ENCODE data around the gene STK32C. TPM values are rescaled to one million over a fixed set of nuclear protein-coding genes. Genes with fewer than 3 reads are reported as not detected.

The STK32C gene
- total and polyA plus RNA-seq, 7 donors: 4.3 to 12.8 (median 8.4) TPM

DNA sequence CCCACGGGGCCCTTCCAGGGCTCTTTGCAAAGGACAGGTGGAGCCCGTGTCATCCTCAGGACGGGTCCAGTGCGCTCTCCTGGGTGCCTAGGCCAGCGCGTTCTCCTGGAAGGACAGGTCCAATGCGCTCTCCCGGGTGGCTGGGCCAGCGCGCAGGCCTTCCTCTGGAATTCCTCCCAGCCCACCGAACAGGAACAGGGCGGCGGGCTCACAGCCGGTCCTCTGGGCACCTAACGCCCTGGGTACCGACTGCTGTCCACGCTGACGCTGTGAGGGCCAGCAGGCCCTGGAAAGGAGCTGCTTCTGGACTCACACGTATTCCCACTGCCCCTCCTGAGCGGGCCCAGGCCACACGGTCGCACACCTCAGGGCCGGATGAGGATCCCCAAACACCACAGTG, 49.3 kb downstream of the STK32C start:
- H3K9me3 ChIP-seq: no peaks in the 10 kb centered on the region
- 91 to 93% methylated on average over 23 of the region's 23 CpGs for whole genome bisulfite sequencing, 2 donors
- TF ChIP-seq, protein P1, sequence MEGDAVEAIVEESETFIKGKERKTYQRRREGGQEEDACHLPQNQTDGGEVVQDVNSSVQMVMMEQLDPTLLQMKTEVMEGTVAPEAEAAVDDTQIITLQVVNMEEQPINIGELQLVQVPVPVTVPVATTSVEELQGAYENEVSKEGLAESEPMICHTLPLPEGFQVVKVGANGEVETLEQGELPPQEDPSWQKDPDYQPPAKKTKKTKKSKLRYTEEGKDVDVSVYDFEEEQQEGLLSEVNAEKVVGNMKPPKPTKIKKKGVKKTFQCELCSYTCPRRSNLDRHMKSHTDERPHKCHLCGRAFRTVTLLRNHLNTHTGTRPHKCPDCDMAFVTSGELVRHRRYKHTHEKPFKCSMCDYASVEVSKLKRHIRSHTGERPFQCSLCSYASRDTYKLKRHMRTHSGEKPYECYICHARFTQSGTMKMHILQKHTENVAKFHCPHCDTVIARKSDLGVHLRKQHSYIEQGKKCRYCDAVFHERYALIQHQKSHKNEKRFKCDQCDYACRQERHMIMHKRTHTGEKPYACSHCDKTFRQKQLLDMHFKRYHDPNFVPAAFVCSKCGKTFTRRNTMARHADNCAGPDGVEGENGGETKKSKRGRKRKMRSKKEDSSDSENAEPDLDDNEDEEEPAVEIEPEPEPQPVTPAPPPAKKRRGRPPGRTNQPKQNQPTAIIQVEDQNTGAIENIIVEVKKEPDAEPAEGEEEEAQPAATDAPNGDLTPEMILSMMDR (IDR thresholded peaks at IDR 0.05): no peak
- TF ChIP-seq EP300 (IDR thresholded peaks at IDR 0.05): no peak
- no peak for TF ChIP-seq POLR2A (IDR thresholded peaks at IDR 0.05)
- TF ChIP-seq POLR2AphosphoS5 (IDR thresholded peaks at IDR 0.05): no peak
- no peaks in the 10 kb centered on the region for H3K4me1 ChIP-seq
- H3K27ac ChIP-seq: no peak overlapping the region
- no peaks in the 10 kb centered on the region for H3K36me3 ChIP-seq
- no peak for DNase-seq
- intact Hi-C loops (cut with DNase I): no loop called here
- H3K27me3 ChIP-seq: no peaks in the 10 kb centered on the region
- H3K4me3 ChIP-seq: no peak overlapping the region

DNA sequence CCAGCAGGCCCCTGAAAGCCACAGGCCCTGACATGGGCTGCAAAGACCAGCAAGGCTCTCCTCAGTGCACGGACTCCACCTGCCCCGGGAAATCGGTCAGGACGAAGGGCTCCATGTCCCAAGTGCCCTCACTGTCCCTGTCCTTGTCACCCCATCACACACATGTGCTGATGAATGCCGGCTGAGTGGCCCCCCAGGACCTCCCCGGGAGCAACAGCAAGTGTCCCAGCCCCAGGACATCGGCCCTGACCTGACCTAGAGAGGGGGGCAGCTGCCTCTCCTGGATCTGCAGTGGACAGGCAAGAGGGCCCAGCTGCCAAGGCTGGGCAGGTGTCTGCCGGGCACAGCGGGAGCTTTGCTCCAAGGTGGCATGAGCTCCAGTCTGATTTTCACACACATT, 49.8 kb downstream of the STK32C start:
- Histone ChIP-seq H3K36me3 (no peaks in the 10 kb centered on the region), H3K27ac (no peak overlapping the region), H3K4me3 (no peak overlapping the region), H3K4me1 (no peaks in the 10 kb centered on the region), H3K27me3 (no peaks in the 10 kb centered on the region), H3K9me3 (no peaks in the 10 kb centered on the region)
- DNase-seq: no peak
- WGBS, 2 donors: 88 to 89% methylated on average over 9 of the region's 9 CpGs
- TF ChIP-seq EP300 (IDR thresholded peaks at IDR 0.05) (no peak), POLR2AphosphoS5 (IDR thresholded peaks at IDR 0.05) (no peak), POLR2A (IDR thresholded peaks at IDR 0.05) (no peak)
- TF ChIP-seq, protein P1 (IDR thresholded peaks at IDR 0.05): no peak
- intact Hi-C loops (cut with DNase I): no loop called here

DNA sequence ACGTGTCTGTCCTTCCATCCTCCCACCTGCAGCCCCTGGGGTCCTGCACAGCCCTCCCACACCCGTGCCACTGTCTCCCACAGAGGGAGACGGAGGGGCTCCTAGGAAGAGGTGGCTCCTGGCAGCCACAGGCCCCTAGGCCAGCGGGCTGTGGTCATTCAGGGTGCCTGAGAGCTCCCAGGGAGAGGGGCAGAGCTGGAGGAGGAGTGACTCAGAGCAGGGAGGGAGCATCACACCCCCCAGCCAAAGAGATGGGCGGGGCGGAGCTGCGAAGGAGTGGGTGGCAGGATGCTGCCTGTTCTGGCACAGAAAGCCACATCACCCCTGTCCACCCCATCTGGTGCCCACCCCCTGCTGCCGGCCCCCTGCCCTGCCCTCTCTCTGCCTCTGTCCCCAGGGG, 50.5 kb downstream of the STK32C start:
- DNase-seq: no peak

DNA sequence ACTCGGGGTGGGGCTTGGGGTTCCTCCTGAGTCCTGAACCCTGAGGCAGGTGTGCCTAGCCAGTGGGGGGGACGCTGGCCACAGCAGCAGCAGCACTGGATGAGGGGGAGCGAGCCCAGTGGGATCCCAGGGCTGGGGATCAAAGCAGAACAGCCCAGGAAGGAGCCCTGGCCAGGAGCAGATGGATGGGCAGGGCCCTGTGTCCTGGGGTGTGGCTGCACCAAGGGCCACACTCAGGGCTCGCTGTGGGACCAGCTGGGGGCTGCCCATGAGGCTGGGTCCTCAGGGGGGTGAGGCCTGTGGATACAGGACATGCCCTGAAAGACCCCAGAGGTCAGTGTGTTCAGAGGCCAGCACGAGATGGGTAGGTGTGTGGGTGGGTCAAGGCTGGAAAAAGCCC, 50.9 kb downstream of the STK32C start:
- 50 to 81% methylated on average over 5 of the region's 5 CpGs for WGBS, 2 donors
- no peak for TF ChIP-seq POLR2A (IDR thresholded peaks at IDR 0.05)
- TF ChIP-seq POLR2AphosphoS5 (IDR thresholded peaks at IDR 0.05): no peak
- TF ChIP-seq, protein P1 (IDR thresholded peaks at IDR 0.05): no peak
- TF ChIP-seq EP300 (IDR thresholded peaks at IDR 0.05): no peak
- intact Hi-C loops (cut with DNase I): no loop called here

More for the DNA sequence above, 50.5 kb downstream of the STK32C start:
- Histone ChIP-seq H3K9me3 (no peaks in the 10 kb centered on the region), H3K4me1 (no peaks in the 10 kb centered on the region), H3K4me3 (no peak overlapping the region), H3K27me3 (no peaks in the 10 kb centered on the region), H3K36me3 (no peaks in the 10 kb centered on the region), H3K27ac (no peak overlapping the region)
- intact Hi-C loops (cut with DNase I): no loop called here
- WGBS, 2 donors: 77 to 78% methylated on average over 8 of the region's 8 CpGs
- TF ChIP-seq POLR2AphosphoS5 (IDR thresholded peaks at IDR 0.05) (no peak), EP300 (IDR thresholded peaks at IDR 0.05) (no peak), POLR2A (IDR thresholded peaks at IDR 0.05) (no peak)
- TF ChIP-seq, protein P1 (IDR thresholded peaks at IDR 0.05): no peak

More for the DNA sequence above, 50.9 kb downstream of the STK32C start:
- Histone ChIP-seq H3K4me3 (no peak overlapping the region), H3K27ac (no peak overlapping the region), H3K9me3 (no peaks in the 10 kb centered on the region), H3K27me3 (no peaks in the 10 kb centered on the region), H3K36me3 (no peaks in the 10 kb centered on the region), H3K4me1 (no peaks in the 10 kb centered on the region)
- DNase-seq: no peak
